H9 (cell line): Measurements from ENCODE around the gene OR5M10. TPM values are rescaled to one million over a fixed set of nuclear protein-coding genes. Genes with fewer than 3 reads are reported as not detected.

Source experiments
- DNase-seq: peaks from one replicate; pipeline ENCODE4 v3.0.0-alpha.2; 2017
- H2AFZ ChIP-seq: one replicate; pipeline ENCODE4 v1.6.1; 2013; ENCODE audit warnings: mild to moderate bottlenecking, low read length, control low read depth, moderate library complexity
- H2AK5ac ChIP-seq: 2 replicates; pipeline ENCODE4 v1.6.1; 2013; ENCODE audit warnings: low read length, control low read depth, mixed read lengths; ENCODE audit not compliant: insufficient read length
- H2BK120ac ChIP-seq: one replicate; pipeline ENCODE4 v1.6.1; 2013; ENCODE audit warnings: low read depth, mild to moderate bottlenecking, low read length, control low read depth, inconsistent platforms; ENCODE audit not compliant: poor library complexity, severe bottlenecking
- H2BK12ac ChIP-seq: 2 replicates; pipeline ENCODE4 v1.6.1; 2013; ENCODE audit warnings: low read length, control low read depth, mixed read lengths, low read depth; ENCODE audit not compliant: insufficient read length
- H2BK15ac ChIP-seq: 2 replicates; pipeline ENCODE4 v1.6.1; 2013; ENCODE audit warnings: low read depth, low read length, control low read depth
- H2BK20ac ChIP-seq: one replicate; pipeline ENCODE4 v1.6.1; 2013; ENCODE audit warnings: low read depth, mild to moderate bottlenecking, low read length, control low read depth, inconsistent platforms; ENCODE audit not compliant: poor library complexity, severe bottlenecking
- H2BK5ac ChIP-seq: 2 replicates; pipeline ENCODE4 v1.6.1; 2013; ENCODE audit warnings: low read length, control low read depth, mixed read lengths; ENCODE audit not compliant: insufficient read length
- H3K14ac ChIP-seq: 2 replicates; pipeline ENCODE4 v1.6.1; 2013; ENCODE audit warnings: low read length, control low read depth; ENCODE audit not compliant: insufficient read depth
- H3K18ac ChIP-seq: 2 replicates; pipeline ENCODE4 v1.6.1; 2013; ENCODE audit warnings: low read depth, mild to moderate bottlenecking, mixed read lengths, low read length, control low read depth; ENCODE audit not compliant: insufficient read length
- H3K23ac ChIP-seq: 2 replicates; pipeline ENCODE4 v1.6.1; 2013; ENCODE audit warnings: low read length, control low read depth, mixed read lengths, low read depth; ENCODE audit not compliant: insufficient read length
- H3K23me2 ChIP-seq: 2 replicates; pipeline ENCODE4 v1.6.1; 2013; ENCODE audit warnings: low read depth, mild to moderate bottlenecking, mixed read lengths, low read length, control low read depth; ENCODE audit not compliant: insufficient read length, poor library complexity, severe bottlenecking
- H3K27ac ChIP-seq: 2 replicates; pipeline ENCODE4 v1.5.1; 2013; ENCODE audit warnings: low read length, control low read depth, mixed read lengths, low read depth; ENCODE audit not compliant: insufficient read length
- H3K27me3 ChIP-seq: 2 replicates; pipeline ENCODE4 v1.6.1; 2013; ENCODE audit warnings: low read length, control low read depth, inconsistent platforms; ENCODE audit not compliant: insufficient read depth
- H3K4ac ChIP-seq: 2 replicates; pipeline ENCODE4 v1.6.1; 2013; ENCODE audit warnings: low read depth, mild to moderate bottlenecking, control low read depth, inconsistent platforms, low read length, moderate library complexity
- H3K4me1 ChIP-seq: 2 replicates; pipeline ENCODE4 v1.6.1; 2013; ENCODE audit warnings: low read length, control low read depth, inconsistent platforms; ENCODE audit not compliant: insufficient read depth
- H3K4me2 ChIP-seq: 2 replicates; pipeline ENCODE4 v1.6.1; 2013; ENCODE audit warnings: low read length, control low read depth, mixed read lengths; ENCODE audit not compliant: insufficient read length, insufficient read depth
- H3K56ac ChIP-seq: 2 replicates; pipeline ENCODE4 v1.6.1; 2013; ENCODE audit warnings: low read depth, mild to moderate bottlenecking, mixed read lengths, low read length, control low read depth; ENCODE audit not compliant: insufficient read length
- H3K79me1 ChIP-seq: 2 replicates; pipeline ENCODE4 v1.6.1; 2013; ENCODE audit warnings: low read depth, mild to moderate bottlenecking, moderate library complexity, low read length, control low read depth, inconsistent platforms; ENCODE audit not compliant: insufficient read depth, poor library complexity, severe bottlenecking
- H3K79me2 ChIP-seq: 2 replicates; pipeline ENCODE4 v1.6.1; 2013; ENCODE audit warnings: low read length, control low read depth, inconsistent platforms; ENCODE audit not compliant: insufficient read depth
- H3K9ac ChIP-seq: 2 replicates; pipeline ENCODE4 v1.6.1; 2013; ENCODE audit warnings: low read length, control low read depth, mixed read lengths; ENCODE audit not compliant: insufficient read length; ENCODE audit errors: extremely low read depth
- H3K9me3 ChIP-seq: one replicate; pipeline ENCODE4 v1.6.1; 2013; ENCODE audit warnings: low read depth, low read length, inconsistent platforms; ENCODE audit not compliant: control insufficient read depth
- H3T11ph ChIP-seq: one replicate; pipeline ENCODE4 v1.6.1; 2013; ENCODE audit warnings: mild to moderate bottlenecking, low read length, control low read depth, inconsistent platforms
- H4K20me1 ChIP-seq: one replicate; pipeline ENCODE4 v1.6.1; 2013; ENCODE audit not compliant: control insufficient read depth, insufficient read length, insufficient read depth
- H4K5ac ChIP-seq: 2 replicates; pipeline ENCODE4 v1.6.1; 2013; ENCODE audit warnings: low read depth, mild to moderate bottlenecking, mixed read lengths, low read length, control low read depth; ENCODE audit not compliant: insufficient read length
- H4K8ac ChIP-seq: replicated peaks from 2 replicates; pipeline ENCODE4 v1.6.1; 2013; ENCODE audit warnings: low read length, control low read depth, mixed read lengths, low read depth; ENCODE audit not compliant: insufficient read length
- H4K91ac ChIP-seq: 2 replicates; pipeline ENCODE4 v1.6.1; 2013; ENCODE audit warnings: low read depth, mild to moderate bottlenecking, moderate library complexity, mixed read lengths, low read length, control low read depth; ENCODE audit not compliant: insufficient read length
- H3K27ac Mint-ChIP-seq, 3 experiments: 2 replicates in 2 of 3; 3 replicates in 1 of 3; pipeline ENCODE4 v1.8.0; 2020 to 2021; ENCODE audit warnings: mixed read lengths in 3 of 3, mild to moderate bottlenecking in 1 of 3, moderate library complexity in 1 of 3
- H3K27me3 Mint-ChIP-seq: 2 replicates; pipeline ENCODE4 v1.8.0; 2021; ENCODE audit warnings: low read depth, mild to moderate bottlenecking, moderate library complexity, mixed read lengths
- H3K36me3 Mint-ChIP-seq, 3 experiments: 2 replicates in 2 of 3; 3 replicates in 1 of 3; pipeline ENCODE4 v1.8.0; 2020 to 2021; ENCODE audit warnings: low read depth in 3 of 3, mixed read lengths in 3 of 3; ENCODE audit not compliant: insufficient read depth in 1 of 3
- H3K4me1 Mint-ChIP-seq, 2 experiments: 2 replicates each; pipeline ENCODE4 v1.8.0; 2020; ENCODE audit warnings: mixed read lengths in 2 of 2
- H3K4me3 Mint-ChIP-seq, 2 experiments: 2 replicates in 1 of 2; 3 replicates in 1 of 2; pipeline ENCODE4 v1.8.0; 2020 to 2021; ENCODE audit warnings: mild to moderate bottlenecking in 2 of 2, mixed read lengths in 2 of 2, moderate library complexity in 1 of 2
- H3K9me3 Mint-ChIP-seq, 2 experiments: 2 replicates in 1 of 2; 3 replicates in 1 of 2; pipeline ENCODE4 v1.8.0; 2020; ENCODE audit warnings: mild to moderate bottlenecking in 2 of 2, mixed read lengths in 2 of 2, moderate library complexity in 1 of 2
- CTCF ChIP-seq: fragments of 200-600 bp; sonication (generic); conservative IDR thresholded peaks from 3 replicates; pipeline ENCODE4 v1.8.0; 2021; ENCODE audit warnings: antibody characterized with exemption, mild to moderate bottlenecking
- WGBS: extraction: QIAGEN DNeasy Blood & Tissue Kit; methylation state at CpG from one replicate; pipeline ENCODE4 v1.1.7; 2013; ENCODE audit warnings: missing lambda C conversion rate, low lambda C conversion rate, mixed read lengths; ENCODE audit not compliant: insufficient read length; ENCODE audit errors: extremely low coverage; 5-methylcytosine and 5-hydroxymethylcytosine counted together
- total RNA-seq: library from RNA; stranded (reverse); gene quantifications from 2 replicates; pipeline ENCODE4 v1.2.1, GENCODE V29; 2021

Gene OR5M10
- total RNA-seq, 1 experiment from 2014 or later = not detected

GRCh38 chr11:56625946-56626345 lies 48.4 kb upstream of the OR5M10 start:
- Histone ChIP-seq H3K79me2 (no peaks in the 10 kb centered on the region), H4K91ac (no peak overlapping the region), H2AFZ (no peak overlapping the region), H3K56ac (no peak overlapping the region), H3T11ph (no peak overlapping the region), H2BK5ac (no peak overlapping the region), H2BK20ac (no peak overlapping the region), H3K9me3 (no peaks in the 10 kb centered on the region), H3K4ac (no peak overlapping the region), H4K20me1 (no peaks in the 10 kb centered on the region), H3K23ac (no peak overlapping the region), H2AK5ac (no peak overlapping the region), H3K23me2 (no peaks in the 10 kb centered on the region), H3K4me2 (no peak overlapping the region), H4K8ac (no peak overlapping the region), H3K9ac (no peak overlapping the region), H4K5ac (no peak overlapping the region), H3K27ac (no peak overlapping the region), H3K18ac (no peak overlapping the region), H3K14ac (no peak overlapping the region), H3K79me1 (no peaks in the 10 kb centered on the region), H2BK120ac (no peak overlapping the region), H3K27me3 (no peaks in the 10 kb centered on the region), H2BK12ac (no peak overlapping the region), H2BK15ac (no peak overlapping the region), H3K4me1 (no peaks in the 10 kb centered on the region)
- no peaks in the 10 kb centered on the region for H3K27me3 Mint-ChIP-seq
- no peaks in the 10 kb centered on the region; a peak in 1 of 5 replicates for H3K9me3 Mint-ChIP-seq
- no peak for TF ChIP-seq CTCF
- peaks cover 3 to 6% of the 10 kb centered on the region in 2 experiments; a peak in 2 of 4 replicates for H3K4me1 Mint-ChIP-seq
- H3K36me3 Mint-ChIP-seq = no peaks in the 10 kb centered on the region
- no CpG with 5 or more reads among the region's 2 CpGs for WGBS
- no peak for DNase-seq
- H3K27ac Mint-ChIP-seq = no peak overlapping the region
- H3K4me3 Mint-ChIP-seq = no peak overlapping the region
